Breast epithelium (tissue), 4 donors: ENCODE results near the gene DYNLRB1. TPM values are rescaled to one million over a fixed set of nuclear protein-coding genes. Genes with fewer than 3 reads are reported as not detected.

Experiments
- DNase-seq, 2 donors: peaks; one replicate each; pipeline ENCODE4 v3.0.0-alpha.2; 2019; ENCODE audit warnings: low spot score in 2 of 2
- H3K27ac ChIP-seq, 2 donors: fragments of 200-600 bp; sonication (generic) in 1 of 2; one replicate each; pipeline ENCODE4 v1.5.1; 2016 to 2019; ENCODE audit warnings: mild to moderate bottlenecking in 1 of 2
- H3K27me3 ChIP-seq, 2 donors: fragments of 200-600 bp; sonication (generic) in 1 of 2; one replicate each; pipeline versions ENCODE4 v1.5.1 to v1.6.0; 2017 to 2019; ENCODE audit warnings: control low read depth in 1 of 2, mild to moderate bottlenecking in 1 of 2
- H3K36me3 ChIP-seq: fragments of 200-600 bp; one replicate; pipeline ENCODE4 v1.5.1; 2019
- H3K4me1 ChIP-seq, 2 donors: fragments of 200-600 bp; sonication (generic); one replicate each; pipeline ENCODE4 v1.5.1; 2016 to 2019; ENCODE audit warnings: control low read depth in 1 of 2
- H3K4me3 ChIP-seq, 3 donors: fragments of 200-600 bp; sonication (generic); 1 replicate in 2 of 3; 2 replicates in 1 of 3; pipeline ENCODE4 v1.5.1; 2016 to 2019; ENCODE audit warnings: mild to moderate bottlenecking in 3 of 3, moderate library complexity in 2 of 3
- H3K9me3 ChIP-seq, 2 donors: fragments of 200-600 bp; sonication (generic) in 1 of 2; one replicate each; pipeline ENCODE4 v1.5.1; 2016 to 2019; ENCODE audit warnings: control low read depth in 1 of 2
- POLR2A ChIP-seq: fragments of 450-650 bp; IDR thresholded peaks from one replicate; pipeline ENCODE4 v1.6.1; 2016; ENCODE audit warnings: antibody characterized with exemption, mild to moderate bottlenecking, moderate library complexity
- POLR2AphosphoS5 ChIP-seq, 3 donors: sonication (generic); formaldehyde crosslinking; IDR thresholded peaks; one replicate each; pipeline ENCODE4 v1.6.1; 2017; ENCODE audit warnings: antibody characterized with exemption in 3 of 3
- intact Hi-C: fragments of 100-400 bp; cut with DNase I; formaldehyde crosslinking; loops from one replicate; pipeline ENCODE4 v1.15.1; 2023; ENCODE audit warnings: low total_unique reads
- total RNA-seq, 3 donors: library from RNA; depleted of rRNA; stranded (reverse); fragments of >200 nt; gene quantifications; one replicate each; pipeline ENCODE4 v1.1.0, GENCODE V29; 2016
- TF ChIP-seq, protein P1 (sequence below), 3 donors: fragments of 450-650 bp; IDR thresholded peaks; one replicate each; pipeline ENCODE4 v1.5.1; 2016 to 2017; ENCODE audit warnings: antibody characterized with exemption in 3 of 3, mild to moderate bottlenecking in 3 of 3, moderate library complexity in 3 of 3

The DYNLRB1 gene
- total RNA-seq, 3 donors from 2014 or later, result 77.7 to 100.0 (median 98.1) TPM

DNA sequence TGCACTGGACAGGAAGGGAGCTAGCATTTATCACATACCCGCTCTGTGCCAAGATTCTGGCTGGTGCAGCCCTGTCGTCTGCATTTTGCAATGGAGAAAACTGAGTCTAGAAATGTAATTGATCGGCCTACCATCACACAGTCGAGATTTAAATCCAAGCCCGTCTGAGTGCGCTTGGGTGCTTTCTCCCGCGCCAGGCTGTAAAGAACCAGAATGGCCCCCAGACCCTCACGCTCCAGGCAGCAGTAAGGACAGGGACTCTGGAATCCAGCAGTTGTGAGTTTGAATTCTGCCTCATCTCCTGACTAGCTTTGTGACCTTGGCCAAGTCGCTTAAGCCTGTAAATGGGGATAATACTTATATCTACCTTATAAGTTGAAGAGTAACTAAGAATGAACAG, 10.8 kb downstream of the DYNLRB1 start:
- no peak overlapping the region for H3K4me3 ChIP-seq
- no peaks in the 10 kb centered on the region for H3K36me3 ChIP-seq
- no peak for TF ChIP-seq POLR2A
- TF ChIP-seq, protein P1, sequence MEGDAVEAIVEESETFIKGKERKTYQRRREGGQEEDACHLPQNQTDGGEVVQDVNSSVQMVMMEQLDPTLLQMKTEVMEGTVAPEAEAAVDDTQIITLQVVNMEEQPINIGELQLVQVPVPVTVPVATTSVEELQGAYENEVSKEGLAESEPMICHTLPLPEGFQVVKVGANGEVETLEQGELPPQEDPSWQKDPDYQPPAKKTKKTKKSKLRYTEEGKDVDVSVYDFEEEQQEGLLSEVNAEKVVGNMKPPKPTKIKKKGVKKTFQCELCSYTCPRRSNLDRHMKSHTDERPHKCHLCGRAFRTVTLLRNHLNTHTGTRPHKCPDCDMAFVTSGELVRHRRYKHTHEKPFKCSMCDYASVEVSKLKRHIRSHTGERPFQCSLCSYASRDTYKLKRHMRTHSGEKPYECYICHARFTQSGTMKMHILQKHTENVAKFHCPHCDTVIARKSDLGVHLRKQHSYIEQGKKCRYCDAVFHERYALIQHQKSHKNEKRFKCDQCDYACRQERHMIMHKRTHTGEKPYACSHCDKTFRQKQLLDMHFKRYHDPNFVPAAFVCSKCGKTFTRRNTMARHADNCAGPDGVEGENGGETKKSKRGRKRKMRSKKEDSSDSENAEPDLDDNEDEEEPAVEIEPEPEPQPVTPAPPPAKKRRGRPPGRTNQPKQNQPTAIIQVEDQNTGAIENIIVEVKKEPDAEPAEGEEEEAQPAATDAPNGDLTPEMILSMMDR (IDR thresholded peaks at IDR 0.05), result no peak
- TF ChIP-seq POLR2AphosphoS5 (IDR thresholded peaks at IDR 0.05), result no peak
- no peak for DNase-seq
- H3K9me3 ChIP-seq, result no peaks in the 10 kb centered on the region
- peaks cover 8 to 37% of the 10 kb centered on the region in 2 donors for H3K4me1 ChIP-seq
- no peaks in the 10 kb centered on the region for H3K27me3 ChIP-seq
- intact Hi-C loops, result no loop called here
- peak overlapping the region; percentile 94 to 96 for H3K27ac ChIP-seq

DNA sequence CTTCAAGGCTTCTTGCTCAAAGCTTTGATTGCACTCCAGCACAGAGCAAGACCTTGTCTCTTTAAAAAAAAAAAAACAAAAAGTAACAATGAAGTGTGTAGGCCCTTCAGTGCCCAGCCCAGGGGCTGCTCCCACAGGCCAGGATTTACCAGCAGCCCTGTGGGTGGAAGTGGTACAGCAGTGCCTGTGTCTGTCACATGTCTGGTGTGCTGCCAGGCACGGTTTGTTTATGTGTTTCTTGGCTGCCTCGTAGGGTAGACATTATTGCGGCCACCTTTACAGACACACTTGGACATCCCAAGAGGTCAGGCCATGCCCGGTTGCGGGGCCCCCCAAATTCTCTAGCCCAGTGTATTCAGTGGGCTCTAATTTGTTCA, 12.7 kb downstream of the DYNLRB1 start:
- peak overlapping the region; percentile 41 to 44 for H3K27ac ChIP-seq
- no peaks in the 10 kb centered on the region for H3K36me3 ChIP-seq
- TF ChIP-seq, protein P1 (IDR thresholded peaks at IDR 0.05), result peak in 1 of 3 donors; percentile 19
- TF ChIP-seq POLR2A, result no peak
- H3K9me3 ChIP-seq, result no peaks in the 10 kb centered on the region
- H3K4me1 ChIP-seq, result peaks cover 8 to 26% of the 10 kb centered on the region in 2 donors
- H3K4me3 ChIP-seq, result no peak overlapping the region
- intact Hi-C loops, result no loop called here
- no peaks in the 10 kb centered on the region for H3K27me3 ChIP-seq
- peak; percentile 68 to 70 for DNase-seq

DNA sequence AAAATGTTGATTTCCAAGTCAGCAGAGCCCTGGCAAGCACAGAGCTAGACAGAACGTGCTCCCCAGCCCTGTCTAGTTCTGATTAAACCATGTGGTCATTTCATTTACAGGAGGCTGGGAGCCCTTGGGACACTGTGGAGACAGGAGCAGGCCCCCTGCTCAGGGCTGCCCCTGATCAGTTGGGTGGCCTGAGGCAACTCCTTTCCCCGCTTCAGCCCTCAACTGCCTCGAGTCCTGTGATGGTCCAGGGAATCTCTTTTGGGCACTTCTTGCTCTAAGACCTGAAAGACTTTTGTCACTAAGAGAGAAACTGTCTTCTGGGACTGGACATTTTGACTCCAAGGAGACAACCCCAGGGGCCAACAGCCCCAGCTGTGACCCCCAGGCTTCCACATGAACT, 13.5 kb downstream of the DYNLRB1 start:
- no peak for TF ChIP-seq POLR2AphosphoS5 (IDR thresholded peaks at IDR 0.05)
- TF ChIP-seq, protein P1 (IDR thresholded peaks at IDR 0.05), result no peak
- TF ChIP-seq POLR2A, result no peak
- Histone ChIP-seq H3K4me3 (no peak overlapping the region), H3K36me3 (no peaks in the 10 kb centered on the region), H3K27ac (peak overlapping the region in 1 of 2 donors; percentile 41), H3K27me3 (no peaks in the 10 kb centered on the region), H3K4me1 (peaks cover 8 to 20% of the 10 kb centered on the region in 2 donors), H3K9me3 (no peaks in the 10 kb centered on the region)
- intact Hi-C loops, result loop anchor here (10.0 kb wide), 1 partner anchor 175 kb away; the partner anchor contains the start of gene TP53INP2
- no peak for DNase-seq

DNA sequence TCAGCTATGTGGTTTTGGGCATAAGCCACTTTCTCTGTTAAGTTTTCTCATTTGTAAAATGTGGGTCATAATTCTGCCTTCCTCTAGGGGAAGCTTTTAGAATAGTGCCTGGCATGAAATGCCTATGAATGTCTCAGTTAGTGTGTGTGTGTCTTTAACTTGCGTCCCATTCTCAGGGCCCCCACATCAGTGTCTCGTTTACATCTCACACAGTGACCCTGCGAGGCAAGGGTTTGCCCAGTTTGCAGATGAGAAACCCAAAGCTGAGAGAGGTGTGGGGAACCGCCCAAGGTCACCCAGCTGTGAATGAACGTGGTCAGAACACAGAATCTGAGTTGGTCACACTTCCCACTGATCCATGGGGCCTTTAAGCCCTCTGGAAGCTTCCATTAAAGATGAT, 14.1 kb downstream of the DYNLRB1 start:
- no peak for DNase-seq
- Histone ChIP-seq H3K9me3 (no peaks in the 10 kb centered on the region), H3K27ac (no peak overlapping the region), H3K4me3 (no peak overlapping the region), H3K36me3 (no peaks in the 10 kb centered on the region), H3K4me1 (peaks cover 7 to 18% of the 10 kb centered on the region in 2 donors), H3K27me3 (no peaks in the 10 kb centered on the region)
- intact Hi-C loops, result loop anchor here (10.0 kb wide), 1 partner anchor 174 kb away; the partner anchor contains the start of gene TP53INP2
- TF ChIP-seq POLR2A (no peak), POLR2AphosphoS5 (IDR thresholded peaks at IDR 0.05) (no peak)
- TF ChIP-seq, protein P1 (IDR thresholded peaks at IDR 0.05), result no peak

DNA sequence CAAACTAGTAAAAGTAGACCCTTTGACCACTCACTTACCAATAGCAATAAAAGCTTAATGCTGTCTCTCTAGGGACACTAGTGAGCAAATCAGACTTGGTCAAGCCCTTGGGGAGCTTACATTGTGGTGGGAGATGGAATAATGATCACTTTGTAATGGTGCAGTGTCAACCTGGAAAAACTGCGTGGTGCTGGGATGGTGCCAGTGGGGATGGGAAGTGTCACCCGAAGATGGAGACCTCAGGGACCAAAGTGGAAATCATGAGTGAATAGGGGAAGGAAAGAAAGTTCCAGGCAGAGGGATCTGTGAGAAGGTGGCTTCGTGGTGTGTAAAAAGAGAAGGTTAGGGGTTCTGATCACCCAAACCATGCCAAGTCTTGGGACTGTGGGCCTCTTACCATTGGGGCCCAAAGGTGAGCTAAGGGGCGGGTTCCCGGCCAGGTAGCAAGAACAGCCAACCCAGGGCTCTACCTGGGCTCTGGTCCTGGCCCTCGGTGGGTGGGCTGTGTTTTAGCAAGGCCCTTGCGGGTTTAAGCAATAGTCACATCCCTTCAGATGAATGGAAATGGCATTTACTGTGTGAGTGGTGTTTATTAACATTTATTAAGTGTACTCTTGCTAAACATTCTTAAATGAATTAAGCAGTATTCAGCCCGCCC, 15.5 kb downstream of the DYNLRB1 start:
- intact Hi-C loops, result loop anchor here (10.0 kb wide), 1 partner anchor 173 kb away; the partner anchor contains the start of gene TP53INP2
- H3K36me3 ChIP-seq, result no peaks in the 10 kb centered on the region
- no peak overlapping the region for H3K4me3 ChIP-seq
- no peak for DNase-seq
- H3K27me3 ChIP-seq, result no peaks in the 10 kb centered on the region
- no peaks in the 10 kb centered on the region for H3K9me3 ChIP-seq
- H3K27ac ChIP-seq, result no peak overlapping the region
- H3K4me1 ChIP-seq, result peaks cover 0 to 5% of the 10 kb centered on the region in 2 donors
- TF ChIP-seq POLR2AphosphoS5 (IDR thresholded peaks at IDR 0.05), result no peak
- TF ChIP-seq POLR2A, result no peak
- TF ChIP-seq, protein P1 (IDR thresholded peaks at IDR 0.05), result no peak
